ENCODE data around the gene EBF3. TPM values are rescaled to one million over a fixed set of nuclear protein-coding genes. Genes with fewer than 3 reads are reported as not detected.

Gene EBF3
- total and polyA plus RNA-seq, 3 donors from 2014 or later = 4.0 to 7.6 (median 6.0) TPM

DNA sequence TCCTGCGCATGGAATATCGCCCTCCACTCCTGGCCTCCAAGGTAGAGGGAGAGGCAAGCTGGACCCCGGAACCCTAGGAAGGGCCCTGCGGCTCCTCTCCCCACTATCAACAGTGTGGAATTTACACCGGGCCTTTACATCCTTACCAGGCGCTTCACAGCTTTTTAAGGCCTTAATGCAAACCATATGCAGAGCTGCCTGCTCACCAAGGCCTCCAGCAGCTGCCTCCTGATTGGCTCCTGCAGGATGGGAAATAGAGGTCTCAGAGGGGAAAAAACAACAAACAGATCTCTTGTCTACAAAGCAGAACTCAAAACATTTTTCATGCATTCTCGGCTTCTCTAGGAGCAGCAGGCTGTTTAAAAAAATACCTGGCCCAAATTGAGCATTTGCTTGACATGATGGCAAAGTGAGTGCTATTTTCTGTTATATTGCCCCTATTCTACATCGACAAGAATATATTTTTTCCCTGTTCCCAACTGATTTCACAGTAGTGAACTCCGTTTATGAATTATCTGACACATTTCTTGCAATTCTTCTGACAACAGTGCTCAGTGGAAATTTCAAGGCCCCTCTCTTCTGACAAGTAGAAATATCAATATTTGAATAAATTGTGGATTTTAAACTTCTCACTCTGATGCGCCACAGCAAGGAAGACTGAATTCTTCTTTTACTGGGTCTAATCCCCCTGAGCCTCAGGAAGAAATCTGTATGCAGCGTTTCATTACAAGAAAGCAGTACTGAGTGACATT, 51.7 kb downstream of the EBF3 start:
- no peaks in the 10 kb centered on the region for H3K27me3 ChIP-seq
- no peaks in the 10 kb centered on the region for H3K4me1 ChIP-seq
- DNase-seq = no peak
- no peak overlapping the region for H3K4me3 ChIP-seq
- WGBS, 2 donors = 85 to 86% methylated on average over 9 to 11 of the region's 11 CpGs
- intact Hi-C loops (cut with DNase I; ENCODE audit: low total_unique reads) = no loop called here
- TF ChIP-seq, protein P1, sequence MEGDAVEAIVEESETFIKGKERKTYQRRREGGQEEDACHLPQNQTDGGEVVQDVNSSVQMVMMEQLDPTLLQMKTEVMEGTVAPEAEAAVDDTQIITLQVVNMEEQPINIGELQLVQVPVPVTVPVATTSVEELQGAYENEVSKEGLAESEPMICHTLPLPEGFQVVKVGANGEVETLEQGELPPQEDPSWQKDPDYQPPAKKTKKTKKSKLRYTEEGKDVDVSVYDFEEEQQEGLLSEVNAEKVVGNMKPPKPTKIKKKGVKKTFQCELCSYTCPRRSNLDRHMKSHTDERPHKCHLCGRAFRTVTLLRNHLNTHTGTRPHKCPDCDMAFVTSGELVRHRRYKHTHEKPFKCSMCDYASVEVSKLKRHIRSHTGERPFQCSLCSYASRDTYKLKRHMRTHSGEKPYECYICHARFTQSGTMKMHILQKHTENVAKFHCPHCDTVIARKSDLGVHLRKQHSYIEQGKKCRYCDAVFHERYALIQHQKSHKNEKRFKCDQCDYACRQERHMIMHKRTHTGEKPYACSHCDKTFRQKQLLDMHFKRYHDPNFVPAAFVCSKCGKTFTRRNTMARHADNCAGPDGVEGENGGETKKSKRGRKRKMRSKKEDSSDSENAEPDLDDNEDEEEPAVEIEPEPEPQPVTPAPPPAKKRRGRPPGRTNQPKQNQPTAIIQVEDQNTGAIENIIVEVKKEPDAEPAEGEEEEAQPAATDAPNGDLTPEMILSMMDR (IDR thresholded peaks at IDR 0.05) = no peak
- no peak for TF ChIP-seq POLR2A (IDR thresholded peaks at IDR 0.05)
- H3K27ac ChIP-seq = no peak overlapping the region
- H3K9me3 ChIP-seq = no peaks in the 10 kb centered on the region
- no peaks in the 10 kb centered on the region for H3K36me3 ChIP-seq (ENCODE audit: low read depth, missing control alignments)

DNA sequence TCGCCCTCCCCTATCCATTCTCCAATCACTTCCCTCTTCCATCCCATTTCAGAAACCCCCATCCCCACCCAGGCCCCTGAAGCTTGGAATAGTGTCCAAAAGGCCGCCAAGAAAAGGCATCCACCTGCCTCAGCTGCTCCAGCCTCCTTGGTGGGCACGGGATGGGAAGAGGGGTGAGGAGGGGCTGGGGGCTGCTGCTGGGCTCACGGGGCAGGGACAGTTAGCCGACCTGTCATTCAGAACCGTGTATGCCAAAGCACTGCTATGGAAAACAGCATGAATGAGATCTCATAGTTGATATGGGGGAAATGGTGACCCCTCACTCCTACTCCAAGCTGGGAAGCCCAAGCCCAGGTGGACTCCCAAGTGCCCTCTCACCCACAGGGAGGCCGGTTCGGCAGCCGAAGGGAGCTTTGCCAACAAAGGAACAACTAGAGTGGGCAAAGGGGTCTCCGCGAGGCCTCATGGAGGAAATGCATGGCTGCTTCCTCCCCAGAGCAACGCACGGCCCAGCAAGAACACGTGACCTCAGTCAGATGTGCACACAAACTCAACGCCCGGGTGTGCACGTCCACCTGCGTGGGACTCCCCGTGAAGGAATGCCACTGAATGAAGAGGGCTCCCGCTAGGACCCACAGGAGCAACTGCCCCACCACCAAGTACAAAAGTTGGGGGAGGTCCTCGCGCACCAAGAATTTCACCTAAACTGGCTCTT, 52.5 kb downstream of the EBF3 start:
- H3K36me3 ChIP-seq (ENCODE audit: low read depth, missing control alignments) = no peaks in the 10 kb centered on the region
- 88 to 96% methylated on average over 11 to 22 of the region's 22 CpGs for WGBS, 2 donors
- no peak overlapping the region for H3K4me3 ChIP-seq
- no peaks in the 10 kb centered on the region for H3K27me3 ChIP-seq
- no peak overlapping the region for H3K27ac ChIP-seq
- no peaks in the 10 kb centered on the region for H3K4me1 ChIP-seq
- no peaks in the 10 kb centered on the region for H3K9me3 ChIP-seq
- DNase-seq = no peak
- intact Hi-C loops (cut with DNase I; ENCODE audit: low total_unique reads) = no loop called here
- no peak for TF ChIP-seq POLR2A (IDR thresholded peaks at IDR 0.05)
- TF ChIP-seq, protein P1 (IDR thresholded peaks at IDR 0.05) = no peak

DNA sequence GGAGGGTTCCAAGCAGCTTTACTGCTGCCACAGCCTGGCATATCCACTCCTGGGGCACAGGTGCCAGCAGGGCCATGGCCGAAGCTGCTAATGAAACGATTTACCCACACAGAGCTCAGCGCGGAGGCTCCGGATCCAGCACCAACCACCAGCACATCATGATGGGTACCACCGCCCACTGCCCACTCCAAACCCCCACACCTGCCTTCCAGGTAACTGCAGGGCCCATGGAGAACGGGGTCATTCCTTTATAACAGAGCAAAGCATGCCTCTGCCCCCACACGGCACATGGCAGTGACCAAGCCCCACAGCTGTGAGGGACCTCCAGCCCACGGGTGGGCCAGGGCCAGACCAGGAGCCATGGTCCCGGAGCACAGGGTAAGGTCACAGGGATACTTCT, 53.2 kb downstream of the EBF3 start:
- H3K27me3 ChIP-seq = no peaks in the 10 kb centered on the region
- intact Hi-C loops (cut with DNase I; ENCODE audit: low total_unique reads) = no loop called here
- 86 to 95% methylated on average over 2 to 10 of the region's 10 CpGs for WGBS, 2 donors
- H3K9me3 ChIP-seq = no peaks in the 10 kb centered on the region
- H3K27ac ChIP-seq = no peak overlapping the region
- H3K4me1 ChIP-seq = no peaks in the 10 kb centered on the region
- no peak for DNase-seq
- TF ChIP-seq, protein P1 (IDR thresholded peaks at IDR 0.05) = no peak
- TF ChIP-seq POLR2A (IDR thresholded peaks at IDR 0.05) = no peak
- H3K36me3 ChIP-seq (ENCODE audit: low read depth, missing control alignments) = no peaks in the 10 kb centered on the region
- no peak overlapping the region for H3K4me3 ChIP-seq

DNA sequence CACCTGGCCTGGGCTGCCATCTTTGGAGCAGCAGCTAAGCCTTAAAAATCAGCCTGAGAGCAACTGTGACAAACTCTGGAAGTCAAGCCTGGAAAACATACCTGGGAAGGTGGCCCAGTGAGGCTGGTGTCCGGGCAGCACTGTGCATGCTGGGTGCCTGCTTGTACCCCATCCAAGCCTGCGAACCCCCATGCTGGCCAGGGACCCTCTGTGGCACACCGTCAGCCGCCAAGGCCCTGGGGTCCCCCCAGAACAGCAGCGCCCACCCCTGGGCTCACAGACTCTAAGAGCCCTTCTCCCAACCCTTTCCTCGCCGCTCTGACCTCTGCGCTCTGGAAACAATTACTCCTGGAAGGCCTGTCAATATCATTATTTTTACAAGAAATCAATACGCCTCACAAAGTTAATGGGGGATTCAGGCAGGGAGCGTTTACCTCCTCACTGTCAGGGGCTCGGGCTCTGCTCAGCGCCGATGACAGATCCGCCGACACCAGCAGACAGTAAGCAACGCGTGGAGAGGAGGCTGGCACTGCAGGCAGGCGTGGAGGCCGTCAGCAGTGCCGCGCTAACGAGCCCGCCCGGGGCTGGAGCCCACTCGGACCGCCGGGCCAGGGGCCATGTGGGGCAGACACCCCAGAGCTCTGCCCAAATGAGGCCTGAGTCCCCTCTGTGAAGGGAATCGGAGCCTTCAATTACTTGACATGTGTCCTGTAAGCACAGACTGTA, 54.4 kb downstream of the EBF3 start:
- no peaks in the 10 kb centered on the region for H3K36me3 ChIP-seq (ENCODE audit: low read depth, missing control alignments)
- no peak for DNase-seq
- no peaks in the 10 kb centered on the region for H3K9me3 ChIP-seq
- H3K27ac ChIP-seq = no peak overlapping the region
- TF ChIP-seq, protein P1 (IDR thresholded peaks at IDR 0.05) = no peak
- TF ChIP-seq POLR2A (IDR thresholded peaks at IDR 0.05) = no peak
- no peaks in the 10 kb centered on the region for H3K4me1 ChIP-seq
- 88 to 91% methylated on average over 25 to 28 of the region's 28 CpGs for WGBS, 2 donors
- no peaks in the 10 kb centered on the region for H3K27me3 ChIP-seq
- no peak overlapping the region for H3K4me3 ChIP-seq
- intact Hi-C loops (cut with DNase I; ENCODE audit: low total_unique reads) = no loop called here
